ENCODE data around the gene SERPINE2. TPM values are rescaled to one million over a fixed set of nuclear protein-coding genes. Genes with fewer than 3 reads are reported as not detected.

The SERPINE2 gene
- total RNA-seq, 3 donors from 2014 or later = 1.8 to 44.6 (median 11.9) TPM

DNA sequence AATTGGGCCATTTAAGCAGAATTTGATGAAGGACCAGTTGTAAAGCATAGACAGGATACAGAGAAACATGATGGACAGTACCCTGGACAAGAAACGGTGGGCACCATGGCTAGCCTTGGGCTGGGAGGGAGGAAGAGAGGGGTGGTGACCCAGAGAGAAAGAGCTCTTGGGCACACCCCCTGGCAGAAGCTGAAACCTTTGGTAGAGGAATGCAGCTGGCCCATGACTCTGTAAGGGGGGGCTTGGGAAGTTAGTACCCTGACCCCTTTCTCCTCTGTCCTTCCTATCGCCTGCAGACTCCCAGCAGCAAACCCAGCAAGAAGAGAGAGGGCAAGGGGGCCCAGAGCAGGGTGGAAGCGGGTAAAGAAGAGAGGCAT lies 49.2 kb downstream of the SERPINE2 start:
- intact Hi-C loops (cut with DNase I; ENCODE audit: low total_unique reads) = loop anchor here (10.0 kb wide), 1 partner anchor 295 kb away; no protein-coding TSS in a partner anchor
- Histone ChIP-seq H3K4me1 (no peaks in the 10 kb centered on the region), H3K36me3 (no peaks in the 10 kb centered on the region), H3K4me3 (no peak overlapping the region), H3K27me3 (no peaks in the 10 kb centered on the region), H3K9me3 (no peaks in the 10 kb centered on the region), H3K27ac (no peak overlapping the region)
- TF ChIP-seq POLR2A (IDR thresholded peaks at IDR 0.05) (no peak), POLR2AphosphoS5 (IDR thresholded peaks at IDR 0.05) (no peak)
- TF ChIP-seq, protein P1, sequence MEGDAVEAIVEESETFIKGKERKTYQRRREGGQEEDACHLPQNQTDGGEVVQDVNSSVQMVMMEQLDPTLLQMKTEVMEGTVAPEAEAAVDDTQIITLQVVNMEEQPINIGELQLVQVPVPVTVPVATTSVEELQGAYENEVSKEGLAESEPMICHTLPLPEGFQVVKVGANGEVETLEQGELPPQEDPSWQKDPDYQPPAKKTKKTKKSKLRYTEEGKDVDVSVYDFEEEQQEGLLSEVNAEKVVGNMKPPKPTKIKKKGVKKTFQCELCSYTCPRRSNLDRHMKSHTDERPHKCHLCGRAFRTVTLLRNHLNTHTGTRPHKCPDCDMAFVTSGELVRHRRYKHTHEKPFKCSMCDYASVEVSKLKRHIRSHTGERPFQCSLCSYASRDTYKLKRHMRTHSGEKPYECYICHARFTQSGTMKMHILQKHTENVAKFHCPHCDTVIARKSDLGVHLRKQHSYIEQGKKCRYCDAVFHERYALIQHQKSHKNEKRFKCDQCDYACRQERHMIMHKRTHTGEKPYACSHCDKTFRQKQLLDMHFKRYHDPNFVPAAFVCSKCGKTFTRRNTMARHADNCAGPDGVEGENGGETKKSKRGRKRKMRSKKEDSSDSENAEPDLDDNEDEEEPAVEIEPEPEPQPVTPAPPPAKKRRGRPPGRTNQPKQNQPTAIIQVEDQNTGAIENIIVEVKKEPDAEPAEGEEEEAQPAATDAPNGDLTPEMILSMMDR (IDR thresholded peaks at IDR 0.05) = no peak
- DNase-seq (ENCODE audit: low spot score in 2 of 2) = no peak

DNA sequence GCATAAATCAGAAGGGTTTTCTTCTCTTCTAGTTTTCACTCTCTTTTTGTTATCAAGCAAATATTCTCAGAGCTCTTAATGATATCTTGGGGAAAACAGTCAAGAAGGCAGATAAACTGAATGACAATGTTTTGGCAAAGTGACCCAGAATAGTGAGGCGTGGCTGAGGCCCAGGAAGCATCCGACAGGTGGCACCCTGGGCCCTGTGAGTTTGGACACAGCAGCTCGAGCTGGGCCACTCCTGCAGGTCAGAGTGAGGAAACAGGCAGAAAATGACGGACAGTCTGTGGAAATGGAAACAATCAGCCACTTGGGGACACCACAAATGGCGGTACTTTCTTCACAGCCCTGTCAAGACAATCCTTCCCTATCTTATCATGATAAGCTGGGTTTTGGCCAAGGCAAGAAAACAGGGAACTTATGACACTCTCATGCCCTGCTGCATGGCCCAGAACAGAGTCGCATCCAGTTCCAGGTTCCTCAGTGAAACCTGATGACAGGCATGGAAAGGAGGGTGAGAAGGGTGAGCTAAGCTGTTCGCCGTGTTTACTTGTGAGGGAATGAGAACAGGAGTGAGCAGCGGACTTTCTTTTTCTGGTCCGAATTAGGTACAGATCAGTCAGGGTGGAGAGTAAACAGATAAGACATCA lies 49.8 kb downstream of the SERPINE2 start:
- no peak for DNase-seq (ENCODE audit: low spot score in 2 of 2)
- Histone ChIP-seq H3K27me3 (no peaks in the 10 kb centered on the region), H3K27ac (no peak overlapping the region), H3K4me1 (no peaks in the 10 kb centered on the region), H3K36me3 (no peaks in the 10 kb centered on the region), H3K9me3 (no peaks in the 10 kb centered on the region), H3K4me3 (no peak overlapping the region)
- TF ChIP-seq POLR2AphosphoS5 (IDR thresholded peaks at IDR 0.05) (no peak), POLR2A (IDR thresholded peaks at IDR 0.05) (no peak)
- TF ChIP-seq, protein P1 (IDR thresholded peaks at IDR 0.05) = no peak
- intact Hi-C loops (cut with DNase I; ENCODE audit: low total_unique reads) = no loop called here

DNA sequence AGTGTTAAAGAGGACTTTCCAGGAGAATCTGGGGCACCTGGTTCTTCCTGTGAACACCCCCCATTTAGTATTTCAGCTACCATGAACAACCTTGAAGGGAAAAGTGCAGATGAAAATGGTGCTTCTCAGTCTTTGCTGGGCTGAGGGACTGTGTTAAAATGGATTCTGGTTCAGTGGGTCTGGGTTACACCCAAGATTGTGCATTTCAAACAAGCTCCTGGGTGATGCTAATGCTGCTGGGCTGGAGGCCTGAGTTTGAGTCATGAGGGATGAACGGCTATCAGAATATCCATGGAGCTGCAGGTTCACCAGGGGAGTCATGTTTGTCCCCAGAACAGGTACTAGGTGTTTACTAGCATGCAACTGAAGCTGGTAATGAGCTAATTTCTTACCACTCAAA lies 57.8 kb downstream of the SERPINE2 start:
- Histone ChIP-seq H3K27ac (no peak overlapping the region), H3K36me3 (no peaks in the 10 kb centered on the region), H3K4me1 (no peaks in the 10 kb centered on the region), H3K27me3 (no peaks in the 10 kb centered on the region), H3K4me3 (no peak overlapping the region), H3K9me3 (no peaks in the 10 kb centered on the region)
- intact Hi-C loops (cut with DNase I; ENCODE audit: low total_unique reads) = no loop called here
- TF ChIP-seq POLR2AphosphoS5 (IDR thresholded peaks at IDR 0.05) (no peak), POLR2A (IDR thresholded peaks at IDR 0.05) (no peak)
- TF ChIP-seq, protein P1 (IDR thresholded peaks at IDR 0.05) = no peak
- no peak for DNase-seq (ENCODE audit: low spot score in 2 of 2)

DNA sequence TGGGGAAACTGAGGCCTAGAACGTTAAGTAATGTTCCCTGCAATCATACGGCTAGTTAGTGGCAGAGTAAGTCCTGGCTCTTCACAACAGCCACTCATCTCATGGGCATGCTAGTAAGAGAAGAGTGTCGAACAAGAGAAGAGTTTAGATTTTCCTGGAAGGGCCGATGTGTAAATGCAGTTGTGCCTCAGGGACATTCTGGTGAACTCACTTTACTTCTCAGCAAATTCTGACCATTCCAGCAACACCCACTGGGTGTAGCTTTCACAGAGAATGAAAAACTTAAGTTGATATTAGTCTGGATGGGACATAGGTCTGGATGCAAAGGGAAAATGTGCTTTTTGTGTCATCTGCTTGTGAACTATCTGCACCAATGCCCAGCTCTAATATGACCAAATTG lies 58.3 kb downstream of the SERPINE2 start:
- TF ChIP-seq, protein P1 (IDR thresholded peaks at IDR 0.05) = no peak
- TF ChIP-seq POLR2AphosphoS5 (IDR thresholded peaks at IDR 0.05) (no peak), POLR2A (IDR thresholded peaks at IDR 0.05) (no peak)
- H3K27ac ChIP-seq = no peak overlapping the region
- no peaks in the 10 kb centered on the region for H3K9me3 ChIP-seq
- no peak for DNase-seq (ENCODE audit: low spot score in 2 of 2)
- no peaks in the 10 kb centered on the region for H3K36me3 ChIP-seq
- no peak overlapping the region for H3K4me3 ChIP-seq
- H3K4me1 ChIP-seq = no peaks in the 10 kb centered on the region
- intact Hi-C loops (cut with DNase I; ENCODE audit: low total_unique reads) = no loop called here
- no peaks in the 10 kb centered on the region for H3K27me3 ChIP-seq

DNA sequence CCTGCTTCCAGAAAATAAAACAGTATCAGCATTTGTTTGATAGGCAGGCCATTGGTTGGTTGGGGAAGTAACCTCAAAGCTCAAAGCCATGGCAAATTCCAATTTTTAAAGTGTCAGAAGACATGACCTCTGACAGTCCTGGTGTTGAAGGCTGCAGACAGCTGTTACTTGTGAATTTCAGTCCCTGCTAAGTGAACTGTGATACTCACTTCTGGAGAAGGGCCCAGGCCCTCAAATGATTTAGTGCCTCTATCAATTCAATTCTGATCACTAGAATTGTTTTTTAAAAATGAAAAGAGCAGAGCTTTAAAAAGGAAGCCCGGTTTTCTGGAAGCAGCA lies 58.7 kb downstream of the SERPINE2 start:
- Histone ChIP-seq H3K9me3 (no peaks in the 10 kb centered on the region), H3K4me1 (no peaks in the 10 kb centered on the region), H3K36me3 (no peaks in the 10 kb centered on the region), H3K27me3 (no peaks in the 10 kb centered on the region), H3K4me3 (no peak overlapping the region), H3K27ac (no peak overlapping the region)
- no peak for DNase-seq (ENCODE audit: low spot score in 2 of 2)
- intact Hi-C loops (cut with DNase I; ENCODE audit: low total_unique reads) = no loop called here
- TF ChIP-seq, protein P1 (IDR thresholded peaks at IDR 0.05) = no peak
- TF ChIP-seq POLR2AphosphoS5 (IDR thresholded peaks at IDR 0.05) (no peak), POLR2A (IDR thresholded peaks at IDR 0.05) (no peak)

All from breast epithelium (tissue), 4 donors.